Breast epithelium (tissue), 4 donors: ENCODE measurements around the gene ACYP1. TPM values are rescaled to one million over a fixed set of nuclear protein-coding genes. Genes with fewer than 3 reads are reported as not detected.

Source experiments
- DNase-seq, 2 donors: peaks; one replicate each; pipeline ENCODE4 v3.0.0-alpha.2; 2019; ENCODE audit warnings: low spot score in 2 of 2
- H3K27ac ChIP-seq, 2 donors: fragments of 200-600 bp; sonication (generic) in 1 of 2; one replicate each; pipeline ENCODE4 v1.5.1; 2016 to 2019; ENCODE audit warnings: mild to moderate bottlenecking in 1 of 2
- H3K27me3 ChIP-seq, 2 donors: fragments of 200-600 bp; sonication (generic) in 1 of 2; one replicate each; pipeline versions ENCODE4 v1.5.1 to v1.6.0; 2017 to 2019; ENCODE audit warnings: control low read depth in 1 of 2, mild to moderate bottlenecking in 1 of 2
- H3K36me3 ChIP-seq: fragments of 200-600 bp; one replicate; pipeline ENCODE4 v1.5.1; 2019
- H3K4me1 ChIP-seq, 2 donors: fragments of 200-600 bp; sonication (generic); one replicate each; pipeline ENCODE4 v1.5.1; 2016 to 2019; ENCODE audit warnings: control low read depth in 1 of 2
- H3K4me3 ChIP-seq, 3 donors: fragments of 200-600 bp; sonication (generic); 1 replicate in 2 of 3; 2 replicates in 1 of 3; pipeline ENCODE4 v1.5.1; 2016 to 2019; ENCODE audit warnings: mild to moderate bottlenecking in 3 of 3, moderate library complexity in 2 of 3
- H3K9me3 ChIP-seq, 2 donors: fragments of 200-600 bp; sonication (generic) in 1 of 2; one replicate each; pipeline ENCODE4 v1.5.1; 2016 to 2019; ENCODE audit warnings: control low read depth in 1 of 2
- POLR2A ChIP-seq: fragments of 450-650 bp; IDR thresholded peaks from one replicate; pipeline ENCODE4 v1.6.1; 2016; ENCODE audit warnings: antibody characterized with exemption, mild to moderate bottlenecking, moderate library complexity
- POLR2AphosphoS5 ChIP-seq, 3 donors: sonication (generic); formaldehyde crosslinking; IDR thresholded peaks; one replicate each; pipeline ENCODE4 v1.6.1; 2017; ENCODE audit warnings: antibody characterized with exemption in 3 of 3
- intact Hi-C: fragments of 100-400 bp; cut with DNase I; formaldehyde crosslinking; loops from one replicate; pipeline ENCODE4 v1.15.1; 2023; ENCODE audit warnings: low total_unique reads
- total RNA-seq, 3 donors: library from RNA; depleted of rRNA; stranded (reverse); fragments of >200 nt; gene quantifications; one replicate each; pipeline ENCODE4 v1.1.0, GENCODE V29; 2016
- TF ChIP-seq, protein P1 (sequence below), 3 donors: fragments of 450-650 bp; IDR thresholded peaks; one replicate each; pipeline ENCODE4 v1.5.1; 2016 to 2017; ENCODE audit warnings: antibody characterized with exemption in 3 of 3, mild to moderate bottlenecking in 3 of 3, moderate library complexity in 3 of 3

ACYP1 gene
- total RNA-seq, 3 donors from 2014 or later: 19.0 to 23.6 (median 21.6) TPM

DNA sequence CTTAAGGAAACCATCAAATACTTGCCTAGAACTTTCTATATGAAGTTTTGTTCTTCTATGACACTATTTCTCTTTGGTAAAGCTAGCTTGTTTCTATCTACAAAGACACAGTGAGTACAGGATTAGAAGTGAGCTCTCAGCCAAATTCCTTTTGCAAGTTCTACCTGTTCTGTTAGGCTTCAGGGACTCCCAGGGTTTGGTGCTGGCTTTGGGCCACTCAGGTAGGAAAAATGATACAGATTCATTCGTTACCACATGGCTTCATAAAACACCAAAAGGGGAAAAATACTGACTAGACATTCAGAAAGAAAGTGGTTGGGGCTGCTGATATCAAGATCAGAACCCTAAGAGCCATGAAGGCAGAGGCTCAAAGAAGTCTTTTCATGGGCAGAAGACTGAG is 19.4 kb upstream of the ACYP1 start:
- DNase-seq: no peak
- H3K36me3 ChIP-seq: peaks cover 4% of the 10 kb centered on the region
- no peaks in the 10 kb centered on the region for H3K4me1 ChIP-seq
- no peak overlapping the region for H3K27ac ChIP-seq
- no peak for TF ChIP-seq POLR2AphosphoS5 (IDR thresholded peaks at IDR 0.05)
- TF ChIP-seq, protein P1, sequence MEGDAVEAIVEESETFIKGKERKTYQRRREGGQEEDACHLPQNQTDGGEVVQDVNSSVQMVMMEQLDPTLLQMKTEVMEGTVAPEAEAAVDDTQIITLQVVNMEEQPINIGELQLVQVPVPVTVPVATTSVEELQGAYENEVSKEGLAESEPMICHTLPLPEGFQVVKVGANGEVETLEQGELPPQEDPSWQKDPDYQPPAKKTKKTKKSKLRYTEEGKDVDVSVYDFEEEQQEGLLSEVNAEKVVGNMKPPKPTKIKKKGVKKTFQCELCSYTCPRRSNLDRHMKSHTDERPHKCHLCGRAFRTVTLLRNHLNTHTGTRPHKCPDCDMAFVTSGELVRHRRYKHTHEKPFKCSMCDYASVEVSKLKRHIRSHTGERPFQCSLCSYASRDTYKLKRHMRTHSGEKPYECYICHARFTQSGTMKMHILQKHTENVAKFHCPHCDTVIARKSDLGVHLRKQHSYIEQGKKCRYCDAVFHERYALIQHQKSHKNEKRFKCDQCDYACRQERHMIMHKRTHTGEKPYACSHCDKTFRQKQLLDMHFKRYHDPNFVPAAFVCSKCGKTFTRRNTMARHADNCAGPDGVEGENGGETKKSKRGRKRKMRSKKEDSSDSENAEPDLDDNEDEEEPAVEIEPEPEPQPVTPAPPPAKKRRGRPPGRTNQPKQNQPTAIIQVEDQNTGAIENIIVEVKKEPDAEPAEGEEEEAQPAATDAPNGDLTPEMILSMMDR (IDR thresholded peaks at IDR 0.05): no peak
- TF ChIP-seq POLR2A: no peak
- no peaks in the 10 kb centered on the region for H3K9me3 ChIP-seq
- H3K27me3 ChIP-seq: no peaks in the 10 kb centered on the region
- intact Hi-C loops: loop anchor here (10.0 kb wide), 1 partner anchor 168 kb away; no protein-coding TSS in a partner anchor
- H3K4me3 ChIP-seq: no peak overlapping the region

DNA sequence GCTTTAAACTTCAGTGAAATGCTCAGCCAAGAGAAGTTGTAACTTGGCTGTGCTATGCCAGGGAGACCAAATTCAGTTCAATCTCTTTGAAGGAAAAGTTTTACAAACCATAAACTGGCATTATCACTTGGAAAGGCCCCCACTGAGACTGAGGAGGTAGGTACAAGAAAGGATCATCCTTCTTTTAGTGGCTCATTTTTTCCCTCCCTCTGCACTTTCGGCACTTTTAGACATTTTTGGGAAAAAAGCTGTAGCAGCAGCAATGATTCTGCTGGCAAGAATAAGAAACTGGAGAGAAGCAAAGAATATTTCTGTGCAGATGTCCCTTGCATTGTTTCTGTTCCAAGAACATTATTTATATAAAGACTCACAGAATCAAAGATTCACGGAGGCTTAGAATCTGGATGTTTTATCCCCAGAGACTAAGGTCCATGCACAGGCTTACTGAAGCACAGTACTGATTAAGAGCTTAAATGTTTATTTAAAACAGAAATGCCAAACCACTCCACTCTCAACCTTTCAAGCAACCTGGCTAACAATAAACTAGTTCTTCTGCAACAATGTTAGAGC is 17.9 kb upstream of the ACYP1 start:
- Histone ChIP-seq H3K4me1 (no peaks in the 10 kb centered on the region), H3K4me3 (no peak overlapping the region), H3K27me3 (no peaks in the 10 kb centered on the region), H3K27ac (peak overlapping the region; percentile 7 to 27), H3K36me3 (peaks cover 4% of the 10 kb centered on the region), H3K9me3 (no peaks in the 10 kb centered on the region)
- DNase-seq: no peak
- intact Hi-C loops: loop anchor here (10.0 kb wide), 1 partner anchor 167 kb away; no protein-coding TSS in a partner anchor
- TF ChIP-seq, protein P1 (IDR thresholded peaks at IDR 0.05): no peak
- no peak for TF ChIP-seq POLR2AphosphoS5 (IDR thresholded peaks at IDR 0.05)
- no peak for TF ChIP-seq POLR2A

GRCh38 chr14:75079521-75079920 is 15.7 kb upstream of the ACYP1 start:
- Histone ChIP-seq H3K36me3 (peaks cover 4% of the 10 kb centered on the region), H3K9me3 (no peaks in the 10 kb centered on the region), H3K4me3 (no peak overlapping the region), H3K27me3 (no peaks in the 10 kb centered on the region), H3K27ac (no peak overlapping the region), H3K4me1 (no peaks in the 10 kb centered on the region)
- no peak for DNase-seq
- TF ChIP-seq POLR2AphosphoS5 (IDR thresholded peaks at IDR 0.05) (no peak), POLR2A (no peak)
- TF ChIP-seq, protein P1 (IDR thresholded peaks at IDR 0.05): no peak
- intact Hi-C loops: no loop called here

GRCh38 chr14:75077794-75078193 is 14.0 kb upstream of the ACYP1 start:
- no peak for DNase-seq
- Histone ChIP-seq H3K9me3 (no peaks in the 10 kb centered on the region), H3K27me3 (no peaks in the 10 kb centered on the region), H3K36me3 (no peaks in the 10 kb centered on the region), H3K4me3 (no peak overlapping the region), H3K27ac (no peak overlapping the region), H3K4me1 (no peaks in the 10 kb centered on the region)
- intact Hi-C loops: no loop called here
- TF ChIP-seq, protein P1 (IDR thresholded peaks at IDR 0.05): no peak
- TF ChIP-seq POLR2A (no peak), POLR2AphosphoS5 (IDR thresholded peaks at IDR 0.05) (no peak)

GRCh38 chr14:75070383-75070782 is 6.6 kb upstream of the ACYP1 start:
- Histone ChIP-seq H3K27ac (peak overlapping the region; percentile 93 to 98), H3K9me3 (no peaks in the 10 kb centered on the region), H3K36me3 (no peaks in the 10 kb centered on the region), H3K27me3 (no peaks in the 10 kb centered on the region), H3K4me3 (peak overlapping the region in 1 of 3 donors; percentile 69), H3K4me1 (peaks cover 0 to 8% of the 10 kb centered on the region in 2 donors)
- peak; percentile 53 to 83 for DNase-seq
- intact Hi-C loops: no loop called here
- peak in 2 of 3 donors; percentile 14 to 33 for TF ChIP-seq POLR2AphosphoS5 (IDR thresholded peaks at IDR 0.05)
- no peak for TF ChIP-seq POLR2A
